Femur (tissue), 1 donor: ENCODE results near the gene SMIM41.

ENCODE experiments used
- DNase-seq: peaks from one replicate; pipeline ENCODE4 v3.0.0-alpha.2; 2017

The SMIM41 gene

GRCh38 chr12:52079576-52080402 lies at the start of gene SMIM41:
SMIM41 (plus strand) TSS chr12:52079704; CDS start chr12:52079780, 76 bp downstream.
- no peak for DNase-seq

GRCh38 chr12:52032446-52032803 lies 47.1 kb upstream of the SMIM41 start:
- peak; percentile 82 for DNase-seq

- DNase-seq, result peak; percentile 99
Observed at GRCh38 chr12:52032804-52033445, 46.6 kb upstream of the SMIM41 start.

GRCh38 chr12:52033446-52034140 lies 45.9 kb upstream of the SMIM41 start:
- DNase-seq, result peak; percentile 46

GRCh38 chr12:52035190-52035589 lies 44.3 kb upstream of the SMIM41 start:
- DNase-seq, result peak; percentile 70

GRCh38 chr12:52035926-52036325 lies 43.6 kb upstream of the SMIM41 start:
- DNase-seq, result peak; percentile 34

GRCh38 chr12:52036587-52037171 lies 42.8 kb upstream of the SMIM41 start:
- DNase-seq, result peak; percentile 94

- peak; percentile 82 for DNase-seq
Observed at GRCh38 chr12:52037248-52037861, 42.1 kb upstream of the SMIM41 start.

- DNase-seq, result peak; percentile 38
Observed at GRCh38 chr12:52038447-52038846, 41.1 kb upstream of the SMIM41 start.

- DNase-seq, result no peak
Observed at GRCh38 chr12:52041035-52041434, 38.5 kb upstream of the SMIM41 start.

GRCh38 chr12:52041695-52042123 lies 37.8 kb upstream of the SMIM41 start:
- peak; percentile 73 for DNase-seq

GRCh38 chr12:52042706-52043385 lies 36.7 kb upstream of the SMIM41 start:
- no peak for DNase-seq

- no peak for DNase-seq
Observed at GRCh38 chr12:52043386-52044212, 35.9 kb upstream of the SMIM41 start.

- DNase-seq, result peak; percentile 92
Observed at GRCh38 chr12:52044292-52044983, 35.1 kb upstream of the SMIM41 start.

GRCh38 chr12:52045794-52046199 lies 33.7 kb upstream of the SMIM41 start:
- DNase-seq, result peak; percentile 71

GRCh38 chr12:52046859-52047258 lies 32.6 kb upstream of the SMIM41 start:
- DNase-seq, result peak; percentile 21

- DNase-seq, result peak; percentile 57
Observed at GRCh38 chr12:52049286-52049685, 30.2 kb upstream of the SMIM41 start.

- no peak for DNase-seq
Observed at GRCh38 chr12:52049688-52050087, 29.8 kb upstream of the SMIM41 start.

GRCh38 chr12:52050116-52050757 lies 29.3 kb upstream of the SMIM41 start:
- no peak for DNase-seq
